ENCODE measurements around the gene TCTA.
"Not testable (repeated sequence)": the region's sequence is repeated elsewhere in the genome, so short reads cannot be mapped to it uniquely, and the experiment has no call there.

Gene TCTA, protein sequence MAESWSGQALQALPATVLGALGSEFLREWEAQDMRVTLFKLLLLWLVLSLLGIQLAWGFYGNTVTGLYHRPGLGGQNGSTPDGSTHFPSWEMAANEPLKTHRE

DNA sequence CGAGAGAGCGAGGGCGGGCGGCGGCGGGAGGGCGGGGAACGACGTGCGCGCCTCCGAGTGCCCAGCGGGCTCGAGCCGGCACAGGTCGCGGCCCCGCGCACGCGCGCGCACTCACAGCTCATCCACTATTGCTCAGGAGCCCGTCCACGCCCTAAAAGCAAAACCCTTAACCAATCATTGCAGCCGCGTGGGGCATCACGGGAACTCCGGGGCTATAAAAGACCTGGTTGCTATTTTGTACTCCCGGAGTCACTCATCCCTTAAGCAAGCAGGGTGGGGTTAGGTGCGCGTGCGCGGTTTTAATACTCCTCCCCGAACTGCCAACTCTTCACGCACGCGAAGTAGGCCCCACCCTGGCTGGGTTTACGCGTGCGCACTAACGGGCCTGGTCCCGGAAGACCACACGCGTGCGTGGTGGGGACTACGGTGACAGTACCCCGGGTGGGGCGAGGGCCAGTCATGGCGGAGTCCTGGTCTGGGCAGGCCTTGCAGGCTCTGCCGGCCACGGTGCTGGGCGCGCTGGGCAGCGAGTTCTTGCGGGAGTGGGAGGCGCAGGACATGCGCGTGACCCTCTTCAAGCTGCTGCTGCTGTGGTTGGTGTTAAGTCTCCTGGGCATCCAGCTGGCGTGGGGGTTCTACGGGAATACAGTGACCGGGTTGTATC, at the start of gene TCTA, which contains the start of gene RHOA:
Gene TCTA, plus strand, starts transcription at position 456 of the 664 bp plus-strand sequence. Its CDS starts 4 bp downstream, at position 460.
Gene RHOA, minus strand, starts transcription at position 9 of the 664 bp plus-strand sequence. CDS start 36,387 bp downstream, outside the sequence.
- DNase-seq (ENCODE audit: low read depth in 2 of 2, low spot score in 1 of 2) = peak; percentile 96 to 98

DNA sequence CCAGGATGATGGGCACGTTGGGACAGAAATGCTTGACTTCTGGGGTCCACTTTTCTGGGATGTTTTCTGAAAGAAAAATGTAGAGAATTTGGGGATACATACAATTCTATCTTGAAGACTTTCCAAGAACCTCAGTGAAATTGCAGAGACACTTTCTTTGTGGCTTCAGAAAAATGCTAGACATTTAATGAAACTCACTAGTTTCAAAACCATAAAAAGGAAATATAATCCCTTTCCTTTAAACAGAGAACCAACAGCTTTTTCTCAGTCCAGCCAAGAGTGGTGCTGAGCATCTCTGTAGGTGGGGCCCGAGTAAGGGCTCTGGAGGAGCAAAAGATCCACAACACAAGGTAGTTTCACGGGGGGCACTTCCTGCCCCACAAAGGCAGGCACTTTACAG, 49.7 kb upstream of the TCTA start:
- no peak for DNase-seq (ENCODE audit: low read depth in 2 of 2, low spot score in 1 of 2)

DNA sequence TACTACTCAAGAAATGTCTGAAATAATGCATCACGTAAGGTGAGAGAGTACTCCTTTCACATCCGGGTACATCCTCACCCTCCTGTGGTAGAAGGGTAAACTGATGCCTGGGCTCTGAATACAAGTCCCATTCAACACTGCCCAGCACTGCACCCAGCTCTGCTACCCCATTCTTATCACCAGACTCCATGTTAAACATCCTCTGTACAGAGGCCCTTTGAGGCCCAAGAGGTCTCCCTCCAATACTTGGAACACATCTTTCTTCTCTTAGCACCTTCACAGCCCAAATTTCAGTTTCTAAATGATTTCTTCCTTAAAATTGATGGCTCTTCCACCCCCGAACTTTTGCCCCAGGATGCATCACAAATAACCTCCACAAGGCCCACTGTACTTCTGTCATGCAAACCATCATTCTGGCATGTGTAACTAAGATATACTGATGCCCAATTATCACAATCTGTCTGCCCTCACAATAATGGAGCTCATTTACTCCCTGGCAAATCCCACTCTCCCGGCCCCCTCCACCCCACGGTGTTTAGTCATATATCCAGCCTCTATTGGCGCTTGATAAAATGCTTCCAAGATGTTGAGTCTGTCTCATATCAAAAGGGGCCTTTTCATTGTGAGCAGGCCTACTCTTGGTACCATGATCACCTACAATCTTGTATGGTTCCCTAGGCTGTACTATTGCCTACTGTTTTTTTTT, 41.5 kb upstream of the TCTA start:
- no peak for DNase-seq (ENCODE audit: low read depth in 2 of 2, low spot score in 1 of 2)

DNA sequence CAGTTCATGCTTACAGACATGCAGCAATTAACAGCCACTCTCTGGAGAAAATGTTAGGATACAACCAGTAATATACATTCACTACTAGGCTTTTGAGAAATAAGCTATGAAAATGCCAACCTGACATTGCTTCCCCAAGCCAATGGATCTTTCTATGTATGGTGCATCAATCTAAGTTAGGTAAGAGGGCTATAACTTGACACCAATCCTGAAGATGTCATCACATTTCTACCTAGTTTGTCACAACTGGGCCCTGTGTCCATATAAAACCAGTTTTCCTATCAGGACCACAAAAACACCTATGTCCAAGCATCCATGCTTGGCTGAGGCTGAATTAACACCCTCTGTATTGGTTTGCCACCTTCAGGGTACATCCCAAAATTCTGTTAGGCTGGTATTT, 40.3 kb upstream of the TCTA start:
- DNase-seq (ENCODE audit: low read depth in 2 of 2, low spot score in 1 of 2) = no peak

DNA sequence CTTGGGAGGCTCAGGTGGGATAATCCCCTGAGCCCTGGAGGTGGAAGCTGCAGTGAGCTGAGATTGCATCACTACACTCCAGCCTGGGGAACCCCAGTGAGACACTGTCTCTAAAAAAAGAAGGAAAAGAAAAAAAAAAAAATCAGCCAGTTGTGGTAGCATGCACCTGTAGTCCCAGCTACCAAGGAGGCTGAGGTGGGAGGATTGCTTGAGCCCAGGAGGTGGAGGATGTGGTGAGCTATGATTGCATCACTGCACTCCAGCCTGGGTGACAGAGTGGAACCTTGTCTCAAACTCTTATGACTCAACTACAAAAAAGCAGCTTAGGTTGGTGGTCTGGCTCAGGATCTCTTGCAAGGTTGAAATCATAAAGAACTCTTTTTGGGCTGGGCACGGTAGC, 34.7 kb upstream of the TCTA start:
- peak; percentile 12 to 45 for DNase-seq (ENCODE audit: low read depth in 2 of 2, low spot score in 1 of 2)

DNA sequence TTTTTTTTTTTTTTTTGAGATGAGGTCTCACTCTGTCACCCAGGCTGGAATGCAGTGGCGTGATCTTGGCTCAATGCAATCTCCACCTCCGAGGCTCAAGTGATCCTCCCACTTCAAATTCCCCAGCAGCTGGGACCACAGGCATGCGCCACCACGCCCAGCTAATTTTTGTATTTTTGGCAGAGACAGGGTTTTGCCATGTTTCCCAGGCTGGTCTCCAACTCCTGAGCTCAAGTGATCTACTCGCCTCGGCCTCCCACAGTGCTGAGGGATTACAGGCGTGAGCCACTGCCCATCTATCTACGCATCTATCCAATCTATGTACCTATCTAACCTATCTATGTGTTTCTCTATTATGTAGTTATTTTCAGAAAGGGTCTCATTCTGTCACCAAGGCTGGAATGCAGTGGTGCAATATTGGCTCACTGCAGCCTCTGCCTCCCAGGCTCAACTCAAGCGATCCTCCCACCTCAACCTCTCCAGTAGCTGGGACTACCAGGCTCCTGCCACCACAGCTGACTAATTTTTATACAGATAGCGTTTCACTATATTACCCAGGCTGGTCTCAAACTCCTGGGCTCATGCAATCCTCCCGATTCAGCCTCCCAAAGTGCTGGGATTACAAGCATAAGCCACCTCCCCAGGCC, 33.9 kb upstream of the TCTA start:
- no peak for DNase-seq (ENCODE audit: low read depth in 2 of 2, low spot score in 1 of 2)

DNA sequence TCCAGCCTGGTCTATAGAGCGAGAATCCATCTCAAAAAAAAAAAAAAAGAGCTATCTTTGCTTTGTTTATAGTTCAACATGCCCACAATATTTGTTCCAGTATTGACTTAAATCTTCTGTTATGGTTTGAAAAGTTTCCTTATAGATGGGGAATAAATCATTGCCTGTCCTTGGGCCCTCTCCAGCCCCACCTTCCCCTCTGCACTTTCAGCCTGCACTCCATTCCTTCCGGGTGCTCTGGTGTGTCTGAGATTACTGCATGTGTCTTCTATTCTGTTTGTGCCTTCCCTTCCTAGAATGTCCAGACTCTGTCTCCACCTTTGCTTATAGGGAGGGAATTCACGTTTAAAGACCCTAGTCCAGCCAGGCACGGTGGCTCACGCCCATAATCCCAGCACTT, 28.8 kb upstream of the TCTA start:
- no peak for DNase-seq (ENCODE audit: low read depth in 2 of 2, low spot score in 1 of 2)

DNA sequence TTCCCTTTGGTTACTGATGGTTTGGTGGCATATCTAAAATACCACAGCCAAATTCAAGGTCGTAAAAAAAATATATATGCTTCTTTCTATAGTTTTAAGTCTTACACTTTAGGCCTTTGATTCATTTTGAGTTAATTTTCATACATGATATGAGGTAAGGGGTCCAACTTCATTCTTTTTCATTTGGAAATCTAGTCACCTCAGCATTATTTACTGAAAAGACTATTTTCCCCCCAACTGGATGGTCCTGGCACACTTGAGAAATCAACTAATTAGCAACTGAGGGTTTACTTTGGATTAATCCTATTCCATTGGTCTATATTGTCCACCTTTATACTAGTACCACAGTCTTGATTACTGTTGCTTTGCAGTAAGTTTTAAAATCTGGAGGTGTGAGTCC, 26.6 kb upstream of the TCTA start:
- no peak for DNase-seq (ENCODE audit: low read depth in 2 of 2, low spot score in 1 of 2)

DNA sequence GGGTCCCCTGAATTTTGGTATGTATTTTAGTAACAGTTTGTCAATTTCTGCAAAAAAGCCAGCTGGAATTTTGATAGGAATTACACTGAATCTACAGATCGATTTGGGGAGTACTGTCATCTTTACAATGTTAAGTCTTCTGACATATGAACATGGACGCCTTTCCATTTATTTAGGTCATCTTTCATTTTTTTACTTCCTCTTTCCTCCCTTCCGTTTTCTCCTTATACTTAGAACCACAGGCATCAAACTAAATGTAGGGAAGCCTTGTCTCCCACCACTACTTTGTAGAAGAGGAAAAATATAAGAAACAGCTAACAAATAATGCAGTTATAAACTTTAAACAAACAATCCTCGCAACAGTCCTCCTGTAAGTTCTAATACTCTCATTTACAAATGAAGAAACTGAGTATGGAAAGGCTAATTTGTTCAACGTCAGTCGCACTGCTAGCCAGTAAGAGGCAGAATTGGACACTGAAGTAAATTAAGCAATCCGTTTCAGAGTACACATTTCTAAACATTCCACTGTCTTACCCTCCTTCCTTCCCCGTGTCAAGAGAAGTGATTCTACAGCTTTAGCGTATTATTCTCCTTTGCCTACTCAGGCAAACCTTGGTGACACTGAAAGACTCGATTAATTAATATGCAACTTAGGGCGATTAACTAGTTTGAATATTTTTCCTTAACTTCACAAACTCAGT, 26.0 kb upstream of the TCTA start:
- DNase-seq (ENCODE audit: low read depth in 2 of 2, low spot score in 1 of 2) = no peak

DNA sequence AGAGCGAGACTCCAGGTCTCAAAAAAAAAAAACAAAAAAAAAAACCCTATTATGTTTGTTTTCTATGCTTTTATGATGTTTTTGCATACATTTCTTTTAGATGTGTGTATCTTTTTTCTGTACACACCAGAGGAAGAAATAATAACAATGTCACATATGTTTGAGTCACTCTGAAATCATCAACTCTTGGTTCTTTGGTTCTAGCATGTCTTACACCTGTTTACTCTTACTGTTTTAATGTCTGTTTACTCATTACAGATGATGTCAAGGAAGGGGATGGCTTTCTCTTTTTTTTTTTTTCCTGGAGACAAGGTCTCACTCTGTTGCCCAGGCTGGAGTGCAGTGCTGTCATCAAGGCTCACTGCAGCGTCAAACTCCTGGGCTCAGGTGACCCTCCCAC, 24.5 kb upstream of the TCTA start:
- no peak for DNase-seq (ENCODE audit: low read depth in 2 of 2, low spot score in 1 of 2)

DNA sequence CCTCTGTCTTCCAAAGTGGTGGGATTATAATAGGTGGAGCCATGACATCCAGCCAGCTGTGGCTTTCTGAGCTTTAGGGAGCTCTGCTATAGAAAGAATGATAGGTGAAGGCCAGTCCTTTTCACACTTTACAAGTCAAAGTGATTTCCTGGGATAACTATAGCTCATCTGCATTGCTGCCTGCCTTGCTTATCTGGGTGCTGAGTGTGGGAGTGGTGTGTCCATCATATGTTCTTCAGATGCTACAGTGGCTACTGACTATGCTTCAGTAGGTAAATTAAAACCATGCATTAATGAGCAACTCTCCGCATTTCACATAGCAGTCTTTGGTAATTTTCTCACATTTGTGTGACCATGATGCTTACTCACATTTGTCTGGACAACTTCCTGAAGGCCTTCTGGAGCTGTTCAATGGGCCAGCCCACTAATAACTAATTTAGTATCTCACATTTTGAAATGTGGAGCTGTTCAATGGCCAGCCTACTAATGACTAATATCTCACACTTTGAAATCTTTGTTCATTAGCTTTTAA, 23.9 kb upstream of the TCTA start:
- no peak for DNase-seq (ENCODE audit: low read depth in 2 of 2, low spot score in 1 of 2)

DNA sequence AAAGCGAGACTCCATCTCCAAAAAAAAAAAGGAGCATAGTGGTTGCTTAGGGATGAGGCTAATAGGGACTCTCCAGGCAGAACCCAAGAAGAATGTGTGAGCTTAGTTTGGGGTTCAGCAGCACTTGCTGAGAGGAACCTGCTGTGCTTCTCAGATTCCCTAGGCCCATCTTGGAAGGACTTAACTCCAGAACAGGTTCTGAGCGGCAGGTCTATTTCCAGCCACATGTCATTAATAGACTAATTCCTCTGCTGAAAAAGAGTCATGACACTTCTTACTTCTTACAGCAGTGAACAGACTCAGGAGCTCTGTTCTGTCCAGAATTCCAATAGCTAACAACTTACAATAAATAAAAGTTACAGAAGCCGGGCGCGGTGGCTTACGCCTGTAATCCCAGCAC, 22.9 kb upstream of the TCTA start:
- no peak for DNase-seq (ENCODE audit: low read depth in 2 of 2, low spot score in 1 of 2)

DNA sequence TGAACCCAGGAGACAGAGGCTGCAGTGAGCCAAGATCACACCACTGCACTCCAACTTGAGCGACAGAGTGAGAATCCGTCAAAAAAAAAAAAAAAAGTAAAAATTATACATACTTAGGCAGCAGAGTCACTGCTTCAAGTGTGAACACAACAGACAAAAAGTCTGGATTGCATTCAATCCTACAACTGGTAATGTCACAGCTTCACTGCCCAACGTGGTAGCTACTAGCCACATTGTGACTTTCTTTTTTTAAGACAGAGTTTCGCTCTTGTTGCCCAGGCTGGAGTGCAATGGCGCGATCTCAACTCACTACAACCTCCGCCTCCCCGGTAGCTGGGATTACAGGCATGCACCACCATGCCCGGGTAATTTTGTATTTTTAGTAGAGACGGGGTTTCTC, 20.9 kb upstream of the TCTA start:
- not testable (repeated sequence) for DNase-seq (ENCODE audit: low read depth in 2 of 2, low spot score in 1 of 2)

DNA sequence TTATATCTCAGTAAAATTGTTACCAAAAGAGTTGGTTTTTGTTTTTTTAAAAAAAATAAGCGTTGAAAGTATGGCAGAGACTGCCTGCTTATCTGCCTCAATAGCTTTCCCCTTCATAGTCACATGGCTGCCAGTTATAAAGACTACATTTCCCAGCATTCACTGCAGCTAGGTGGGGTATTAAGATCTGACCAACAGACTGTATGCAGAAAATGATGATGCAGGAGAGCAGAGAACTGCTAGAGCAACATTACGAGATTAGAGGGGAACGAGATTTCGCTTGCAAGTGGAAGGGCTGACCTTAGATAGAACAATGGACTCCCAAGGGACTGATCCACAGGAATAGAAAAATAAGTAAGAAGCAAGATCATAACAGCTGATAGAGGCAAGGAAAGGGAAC, 14.8 kb upstream of the TCTA start:
- no peak for DNase-seq (ENCODE audit: low read depth in 2 of 2, low spot score in 1 of 2)

DNA sequence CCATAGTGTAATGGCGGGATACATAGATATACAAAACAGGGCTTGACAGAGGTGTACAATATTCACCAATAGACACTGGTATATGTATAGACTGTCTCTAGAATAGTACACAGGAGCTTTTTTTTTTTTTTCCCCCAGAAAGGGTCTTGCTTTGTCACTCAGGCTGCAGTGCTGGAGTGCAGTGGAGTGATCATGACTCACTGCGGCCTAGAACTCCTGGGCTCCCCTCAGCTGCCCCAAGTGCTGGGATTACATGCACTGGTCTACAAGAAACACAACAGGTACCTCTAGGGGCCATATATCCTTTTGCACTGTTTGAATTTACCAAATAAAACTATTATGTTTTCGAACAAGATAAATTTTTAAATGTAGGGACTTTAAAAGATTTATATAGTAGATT, 12.8 kb upstream of the TCTA start:
- no peak for DNase-seq (ENCODE audit: low read depth in 2 of 2, low spot score in 1 of 2)

DNA sequence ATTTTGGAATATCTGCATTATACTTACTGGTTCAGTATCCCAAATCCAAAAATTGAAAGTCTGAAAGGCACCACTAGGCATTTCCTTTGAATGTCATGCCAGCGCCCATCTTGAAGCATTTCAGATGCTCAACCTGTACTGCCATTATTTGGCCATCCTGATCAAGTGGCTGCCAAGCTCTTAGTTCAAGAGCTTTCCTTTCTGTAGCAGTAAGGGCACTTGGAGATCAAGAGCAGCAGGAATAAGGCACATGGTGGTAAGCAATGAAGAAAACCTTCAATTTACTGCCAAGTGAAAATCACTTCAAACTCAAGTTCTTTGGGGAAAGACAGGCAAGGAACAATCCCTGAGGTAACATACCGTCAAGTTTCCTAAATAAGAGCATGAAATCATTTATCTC, 10.5 kb upstream of the TCTA start:
- no peak for DNase-seq (ENCODE audit: low read depth in 2 of 2, low spot score in 1 of 2)

DNA sequence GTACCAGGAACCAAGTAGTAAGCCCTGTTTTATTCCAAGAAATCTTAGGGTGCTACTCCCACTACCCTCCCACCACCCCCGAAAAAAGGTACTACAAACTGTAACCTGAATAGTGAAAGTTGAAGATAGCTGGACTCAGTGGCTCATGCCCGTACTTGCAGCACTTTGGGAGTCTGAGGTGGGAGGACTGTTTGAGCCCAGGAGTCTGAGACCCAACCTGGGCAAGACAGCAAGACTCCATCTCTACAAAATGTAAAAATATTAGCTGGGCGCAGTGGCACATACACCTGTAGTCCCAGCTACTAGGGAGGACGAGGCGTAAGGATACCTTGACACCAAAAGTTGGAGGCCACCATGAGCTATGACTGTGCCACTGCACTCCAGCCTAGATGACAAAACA, 8.3 kb upstream of the TCTA start:
- DNase-seq (ENCODE audit: low read depth in 2 of 2, low spot score in 1 of 2) = no peak

DNA sequence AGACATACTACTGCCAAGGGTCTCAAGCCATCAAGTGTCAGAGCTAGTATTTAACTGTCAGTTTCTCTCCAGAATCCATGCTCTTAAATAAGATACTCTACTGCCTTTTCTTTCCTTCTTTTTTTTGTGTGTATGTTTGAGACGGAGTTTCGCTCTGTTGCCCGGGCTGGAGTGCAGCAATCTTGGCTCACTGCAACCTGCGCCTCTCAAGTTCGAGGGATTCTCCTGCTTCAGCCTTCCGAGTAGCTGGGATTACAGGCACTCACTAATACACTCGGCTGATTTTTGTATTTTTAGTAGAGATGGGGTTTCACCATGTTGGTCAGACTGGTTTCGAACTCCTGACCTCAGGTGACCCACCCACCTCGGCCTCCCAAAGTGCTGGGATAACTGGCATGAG, 6.7 kb upstream of the TCTA start:
- DNase-seq (ENCODE audit: low read depth in 2 of 2, low spot score in 1 of 2) = not testable (repeated sequence)

DNA sequence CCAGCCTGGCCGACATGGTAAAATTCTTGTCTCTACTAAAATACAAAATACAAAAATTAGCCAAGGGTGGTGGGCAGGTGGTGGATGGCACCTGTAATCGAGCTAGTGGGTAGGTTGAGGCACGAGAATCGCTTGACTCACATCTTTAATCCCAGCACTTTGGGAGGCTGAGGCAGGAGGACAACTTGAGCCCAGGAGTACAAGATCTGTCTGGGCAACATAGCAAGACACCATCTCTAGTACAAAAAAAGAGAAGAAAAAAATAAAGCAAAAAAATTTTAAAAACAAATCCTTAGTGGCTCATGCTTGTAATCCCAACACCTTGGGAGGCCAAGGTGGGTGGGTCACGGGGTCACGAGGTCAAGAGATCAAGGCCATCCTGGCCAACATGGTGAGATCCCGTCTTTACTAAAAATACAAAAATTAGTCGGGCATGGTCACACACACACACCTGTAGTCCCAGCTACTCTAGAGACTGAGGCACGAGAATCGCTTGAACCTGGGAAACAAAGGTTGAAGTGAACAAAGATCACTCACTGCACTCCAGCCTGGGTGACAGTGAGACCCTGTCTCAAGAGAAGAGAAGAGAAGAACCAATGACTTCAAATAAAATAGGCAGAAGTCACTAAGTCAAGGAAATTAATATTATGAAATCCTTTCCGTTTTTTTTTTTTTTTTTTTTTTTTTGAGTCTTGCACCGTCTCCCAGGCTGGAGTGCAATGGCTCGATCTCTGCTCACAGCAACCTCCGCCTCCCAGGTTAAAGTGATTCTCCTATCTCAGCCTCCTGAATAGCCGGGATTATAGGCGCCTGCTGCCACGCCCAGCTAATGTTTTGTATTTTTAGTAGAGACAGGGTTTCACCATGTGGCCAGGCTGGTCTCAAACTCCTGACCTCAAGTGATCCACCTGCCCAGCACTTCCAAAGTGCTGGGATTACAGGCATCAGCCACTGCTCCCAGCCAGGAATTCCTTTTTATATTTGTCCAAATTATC, 5.4 kb upstream of the TCTA start:
- no peak for DNase-seq (ENCODE audit: low read depth in 2 of 2, low spot score in 1 of 2)
